H9 (cell line): Measurements from ENCODE around the gene VIM. TPM values are rescaled to one million over a fixed set of nuclear protein-coding genes. Genes with fewer than 3 reads are reported as not detected.

ENCODE experiments used
- DNase-seq: peaks from one replicate; pipeline ENCODE4 v3.0.0-alpha.2; 2017
- H2AFZ ChIP-seq: one replicate; pipeline ENCODE4 v1.6.1; 2013; ENCODE audit warnings: mild to moderate bottlenecking, low read length, control low read depth, moderate library complexity
- H2AK5ac ChIP-seq: 2 replicates; pipeline ENCODE4 v1.6.1; 2013; ENCODE audit warnings: low read length, control low read depth, mixed read lengths; ENCODE audit not compliant: insufficient read length
- H2BK120ac ChIP-seq: one replicate; pipeline ENCODE4 v1.6.1; 2013; ENCODE audit warnings: low read depth, mild to moderate bottlenecking, low read length, control low read depth, inconsistent platforms; ENCODE audit not compliant: poor library complexity, severe bottlenecking
- H2BK12ac ChIP-seq: 2 replicates; pipeline ENCODE4 v1.6.1; 2013; ENCODE audit warnings: low read length, control low read depth, mixed read lengths, low read depth; ENCODE audit not compliant: insufficient read length
- H2BK15ac ChIP-seq: 2 replicates; pipeline ENCODE4 v1.6.1; 2013; ENCODE audit warnings: low read depth, low read length, control low read depth
- H2BK20ac ChIP-seq: one replicate; pipeline ENCODE4 v1.6.1; 2013; ENCODE audit warnings: low read depth, mild to moderate bottlenecking, low read length, control low read depth, inconsistent platforms; ENCODE audit not compliant: poor library complexity, severe bottlenecking
- H2BK5ac ChIP-seq: 2 replicates; pipeline ENCODE4 v1.6.1; 2013; ENCODE audit warnings: low read length, control low read depth, mixed read lengths; ENCODE audit not compliant: insufficient read length
- H3K14ac ChIP-seq: 2 replicates; pipeline ENCODE4 v1.6.1; 2013; ENCODE audit warnings: low read length, control low read depth; ENCODE audit not compliant: insufficient read depth
- H3K18ac ChIP-seq: 2 replicates; pipeline ENCODE4 v1.6.1; 2013; ENCODE audit warnings: low read depth, mild to moderate bottlenecking, mixed read lengths, low read length, control low read depth; ENCODE audit not compliant: insufficient read length
- H3K23ac ChIP-seq: 2 replicates; pipeline ENCODE4 v1.6.1; 2013; ENCODE audit warnings: low read length, control low read depth, mixed read lengths, low read depth; ENCODE audit not compliant: insufficient read length
- H3K23me2 ChIP-seq: 2 replicates; pipeline ENCODE4 v1.6.1; 2013; ENCODE audit warnings: low read depth, mild to moderate bottlenecking, mixed read lengths, low read length, control low read depth; ENCODE audit not compliant: insufficient read length, poor library complexity, severe bottlenecking
- H3K27ac ChIP-seq: 2 replicates; pipeline ENCODE4 v1.5.1; 2013; ENCODE audit warnings: low read length, control low read depth, mixed read lengths, low read depth; ENCODE audit not compliant: insufficient read length
- H3K27me3 ChIP-seq: 2 replicates; pipeline ENCODE4 v1.6.1; 2013; ENCODE audit warnings: low read length, control low read depth, inconsistent platforms; ENCODE audit not compliant: insufficient read depth
- H3K4ac ChIP-seq: 2 replicates; pipeline ENCODE4 v1.6.1; 2013; ENCODE audit warnings: low read depth, mild to moderate bottlenecking, control low read depth, inconsistent platforms, low read length, moderate library complexity
- H3K4me1 ChIP-seq: 2 replicates; pipeline ENCODE4 v1.6.1; 2013; ENCODE audit warnings: low read length, control low read depth, inconsistent platforms; ENCODE audit not compliant: insufficient read depth
- H3K4me2 ChIP-seq: 2 replicates; pipeline ENCODE4 v1.6.1; 2013; ENCODE audit warnings: low read length, control low read depth, mixed read lengths; ENCODE audit not compliant: insufficient read length, insufficient read depth
- H3K56ac ChIP-seq: 2 replicates; pipeline ENCODE4 v1.6.1; 2013; ENCODE audit warnings: low read depth, mild to moderate bottlenecking, mixed read lengths, low read length, control low read depth; ENCODE audit not compliant: insufficient read length
- H3K79me1 ChIP-seq: 2 replicates; pipeline ENCODE4 v1.6.1; 2013; ENCODE audit warnings: low read depth, mild to moderate bottlenecking, moderate library complexity, low read length, control low read depth, inconsistent platforms; ENCODE audit not compliant: insufficient read depth, poor library complexity, severe bottlenecking
- H3K79me2 ChIP-seq: 2 replicates; pipeline ENCODE4 v1.6.1; 2013; ENCODE audit warnings: low read length, control low read depth, inconsistent platforms; ENCODE audit not compliant: insufficient read depth
- H3K9ac ChIP-seq: 2 replicates; pipeline ENCODE4 v1.6.1; 2013; ENCODE audit warnings: low read length, control low read depth, mixed read lengths; ENCODE audit not compliant: insufficient read length; ENCODE audit errors: extremely low read depth
- H3K9me3 ChIP-seq: one replicate; pipeline ENCODE4 v1.6.1; 2013; ENCODE audit warnings: low read depth, low read length, inconsistent platforms; ENCODE audit not compliant: control insufficient read depth
- H3T11ph ChIP-seq: one replicate; pipeline ENCODE4 v1.6.1; 2013; ENCODE audit warnings: mild to moderate bottlenecking, low read length, control low read depth, inconsistent platforms
- H4K20me1 ChIP-seq: one replicate; pipeline ENCODE4 v1.6.1; 2013; ENCODE audit not compliant: control insufficient read depth, insufficient read length, insufficient read depth
- H4K5ac ChIP-seq: 2 replicates; pipeline ENCODE4 v1.6.1; 2013; ENCODE audit warnings: low read depth, mild to moderate bottlenecking, mixed read lengths, low read length, control low read depth; ENCODE audit not compliant: insufficient read length
- H4K8ac ChIP-seq: replicated peaks from 2 replicates; pipeline ENCODE4 v1.6.1; 2013; ENCODE audit warnings: low read length, control low read depth, mixed read lengths, low read depth; ENCODE audit not compliant: insufficient read length
- H4K91ac ChIP-seq: 2 replicates; pipeline ENCODE4 v1.6.1; 2013; ENCODE audit warnings: low read depth, mild to moderate bottlenecking, moderate library complexity, mixed read lengths, low read length, control low read depth; ENCODE audit not compliant: insufficient read length
- H3K27ac Mint-ChIP-seq, 3 experiments: 2 replicates in 2 of 3; 3 replicates in 1 of 3; pipeline ENCODE4 v1.8.0; 2020 to 2021; ENCODE audit warnings: mixed read lengths in 3 of 3, mild to moderate bottlenecking in 1 of 3, moderate library complexity in 1 of 3
- H3K27me3 Mint-ChIP-seq: 2 replicates; pipeline ENCODE4 v1.8.0; 2021; ENCODE audit warnings: low read depth, mild to moderate bottlenecking, moderate library complexity, mixed read lengths
- H3K36me3 Mint-ChIP-seq, 3 experiments: 2 replicates in 2 of 3; 3 replicates in 1 of 3; pipeline ENCODE4 v1.8.0; 2020 to 2021; ENCODE audit warnings: low read depth in 3 of 3, mixed read lengths in 3 of 3; ENCODE audit not compliant: insufficient read depth in 1 of 3
- H3K4me1 Mint-ChIP-seq, 2 experiments: 2 replicates each; pipeline ENCODE4 v1.8.0; 2020; ENCODE audit warnings: mixed read lengths in 2 of 2
- H3K4me3 Mint-ChIP-seq, 2 experiments: 2 replicates in 1 of 2; 3 replicates in 1 of 2; pipeline ENCODE4 v1.8.0; 2020 to 2021; ENCODE audit warnings: mild to moderate bottlenecking in 2 of 2, mixed read lengths in 2 of 2, moderate library complexity in 1 of 2
- H3K9me3 Mint-ChIP-seq, 2 experiments: 2 replicates in 1 of 2; 3 replicates in 1 of 2; pipeline ENCODE4 v1.8.0; 2020; ENCODE audit warnings: mild to moderate bottlenecking in 2 of 2, mixed read lengths in 2 of 2, moderate library complexity in 1 of 2
- CTCF ChIP-seq: fragments of 200-600 bp; sonication (generic); conservative IDR thresholded peaks from 3 replicates; pipeline ENCODE4 v1.8.0; 2021; ENCODE audit warnings: antibody characterized with exemption, mild to moderate bottlenecking
- WGBS: extraction: QIAGEN DNeasy Blood & Tissue Kit; methylation state at CpG from one replicate; pipeline ENCODE4 v1.1.7; 2013; ENCODE audit warnings: missing lambda C conversion rate, low lambda C conversion rate, mixed read lengths; ENCODE audit not compliant: insufficient read length; ENCODE audit errors: extremely low coverage; 5-methylcytosine and 5-hydroxymethylcytosine counted together
- total RNA-seq: library from RNA; stranded (reverse); gene quantifications from 2 replicates; pipeline ENCODE4 v1.2.1, GENCODE V29; 2021

The VIM gene
- total RNA-seq, 1 experiment from 2014 or later: 232 TPM

DNA sequence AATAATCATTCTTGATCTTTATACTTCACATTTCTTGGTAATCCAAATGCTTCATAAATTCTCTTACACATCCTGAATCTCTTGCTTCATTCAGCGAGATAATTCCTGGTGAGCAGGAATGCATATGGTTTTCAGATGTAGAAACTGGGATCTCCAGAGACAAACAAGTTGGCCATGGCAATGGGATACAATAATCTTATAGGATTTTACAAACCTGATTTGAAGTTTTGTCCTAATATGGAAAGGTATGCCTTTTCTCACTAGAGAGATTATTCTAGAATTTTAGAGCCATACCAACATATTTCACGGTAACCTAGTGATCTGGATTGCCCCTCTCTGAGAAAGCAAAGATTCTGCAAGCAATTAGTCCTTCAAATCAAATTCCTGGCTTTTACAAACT lies 13.5 kb upstream of the VIM start:
- Histone ChIP-seq H4K5ac (no peak overlapping the region), H3K27ac (no peak overlapping the region), H3K4me1 (peaks cover 7% of the 10 kb centered on the region; the same call in 1 of the 2 replicates), H3K9me3 (no peaks in the 10 kb centered on the region), H3K79me1 (no peaks in the 10 kb centered on the region), H3T11ph (no peak overlapping the region), H2AK5ac (no peak overlapping the region), H2BK5ac (no peak overlapping the region), H2BK20ac (no peak overlapping the region), H3K9ac (no peak overlapping the region), H4K20me1 (no peaks in the 10 kb centered on the region), H3K4me2 (no peak overlapping the region), H3K18ac (no peak overlapping the region), H2BK15ac (no peak overlapping the region), H2AFZ (no peak overlapping the region), H3K4ac (no peak overlapping the region), H3K23me2 (no peaks in the 10 kb centered on the region), H3K56ac (no peak overlapping the region), H4K91ac (no peak overlapping the region), H3K27me3 (no peaks in the 10 kb centered on the region), H2BK120ac (no peak overlapping the region), H3K14ac (no peak overlapping the region), H3K23ac (no peak overlapping the region), H2BK12ac (no peak overlapping the region), H4K8ac (no peak overlapping the region), H3K79me2 (no peaks in the 10 kb centered on the region)
- peak overlapping the region in 2 of 3 experiments; percentile 0 to 12; a peak in 3 of 7 replicates for H3K27ac Mint-ChIP-seq
- H3K27me3 Mint-ChIP-seq: no peaks in the 10 kb centered on the region
- DNase-seq: no peak
- H3K4me1 Mint-ChIP-seq: peaks cover 48 to 55% of the 10 kb centered on the region in 2 experiments
- H3K36me3 Mint-ChIP-seq: no peaks in the 10 kb centered on the region; a peak in 1 of 7 replicates
- H3K9me3 Mint-ChIP-seq: no peaks in the 10 kb centered on the region
- no CpG with 5 or more reads among the region's 2 CpGs for WGBS
- TF ChIP-seq CTCF: no peak
- no peak overlapping the region for H3K4me3 Mint-ChIP-seq
